Activated T-cell treated with anti-CD3 and anti-CD28 coated beads, Interleukin-2, amount 50 U/mL, for 4 hours (primary cell): ENCODE data around the gene AKAP6. TPM values are rescaled to one million over a fixed set of nuclear protein-coding genes. Genes with fewer than 3 reads are reported as not detected.

ENCODE experiments used
- ATAC-seq, 2 donors: fragments of 200-7000 bp; cut with Tn5 transposase; one replicate each; pipeline ENCODE4 v1.10.0; 2021
- DNase-seq: peaks from one replicate; pipeline ENCODE4 v3.0.0-alpha.2; 2020
- H3K27me3 Mint-ChIP-seq: one replicate; pipeline ENCODE4 v1.8.0; 2021; ENCODE audit warnings: low read depth, mixed read lengths
- H3K36me3 Mint-ChIP-seq: one replicate; pipeline ENCODE4 v1.8.0; 2022; ENCODE audit warnings: mixed read lengths; ENCODE audit not compliant: insufficient read depth
- H3K4me1 Mint-ChIP-seq: one replicate; pipeline ENCODE4 v1.8.0; 2021; ENCODE audit warnings: low read depth, mixed read lengths
- H3K4me3 Mint-ChIP-seq: one replicate; pipeline ENCODE4 v1.8.0; 2021; ENCODE audit warnings: mild to moderate bottlenecking, moderate library complexity, mixed read lengths
- H3K9me3 Mint-ChIP-seq: one replicate; pipeline ENCODE4 v1.8.0; 2021; ENCODE audit warnings: mixed read lengths
- total RNA-seq, 3 donors: library from RNA; stranded (reverse); gene quantifications; one replicate each; pipeline ENCODE4 v1.2.1, GENCODE V29; 2021

AKAP6 gene
- total RNA-seq, 3 donors from 2014 or later: 0.76 to 1.7 (median 1.3) TPM

DNA sequence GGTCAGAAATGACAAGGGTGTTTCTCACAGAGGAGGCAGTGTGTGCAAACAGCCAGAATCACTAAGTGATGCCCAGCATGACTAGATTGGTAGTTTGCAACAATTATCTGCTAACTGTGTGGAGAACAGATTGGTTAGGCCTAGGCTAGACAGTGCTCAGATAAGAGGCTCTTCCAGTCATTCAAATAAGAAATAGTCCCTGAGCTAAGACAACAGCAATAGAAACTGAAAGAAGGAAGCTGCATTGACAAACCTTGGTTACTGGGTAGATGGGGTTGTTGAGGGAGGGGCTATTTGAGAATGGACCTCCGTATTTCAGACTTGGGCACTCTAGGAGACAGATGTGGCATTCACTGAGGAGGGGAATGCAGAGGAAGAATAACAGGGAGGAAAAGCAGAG, 354.6 kb downstream of the AKAP6 start:
- H3K36me3 Mint-ChIP-seq: no peaks in the 10 kb centered on the region

DNA sequence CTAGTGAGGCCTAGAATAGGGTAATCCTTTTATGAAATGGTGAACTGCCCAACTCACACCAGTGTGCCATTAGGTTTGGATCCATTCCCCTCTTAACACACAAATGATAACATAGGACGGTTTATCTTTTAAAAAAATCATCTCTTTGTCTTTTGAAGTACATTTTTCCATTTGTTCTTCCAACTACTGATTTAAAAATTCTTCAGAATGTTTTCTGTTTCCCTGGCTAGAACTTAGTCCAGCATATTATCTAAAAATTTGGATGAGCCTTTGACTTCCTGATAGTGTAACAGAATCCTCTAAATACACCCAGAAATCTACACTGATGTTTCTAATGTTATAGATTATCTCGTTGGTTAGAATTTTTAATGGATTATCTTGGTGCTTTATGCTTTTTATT, 359.8 kb downstream of the AKAP6 start:
- H3K9me3 Mint-ChIP-seq: no peaks in the 10 kb centered on the region
- no peaks in the 10 kb centered on the region for H3K4me1 Mint-ChIP-seq

More for the DNA sequence above, 354.6 kb downstream of the AKAP6 start:
- Mint-ChIP-seq H3K4me3 (no peak overlapping the region), H3K9me3 (no peaks in the 10 kb centered on the region), H3K27me3 (no peaks in the 10 kb centered on the region), H3K4me1 (no peaks in the 10 kb centered on the region)
- no peak for DNase-seq
- ATAC-seq: no peak

DNA sequence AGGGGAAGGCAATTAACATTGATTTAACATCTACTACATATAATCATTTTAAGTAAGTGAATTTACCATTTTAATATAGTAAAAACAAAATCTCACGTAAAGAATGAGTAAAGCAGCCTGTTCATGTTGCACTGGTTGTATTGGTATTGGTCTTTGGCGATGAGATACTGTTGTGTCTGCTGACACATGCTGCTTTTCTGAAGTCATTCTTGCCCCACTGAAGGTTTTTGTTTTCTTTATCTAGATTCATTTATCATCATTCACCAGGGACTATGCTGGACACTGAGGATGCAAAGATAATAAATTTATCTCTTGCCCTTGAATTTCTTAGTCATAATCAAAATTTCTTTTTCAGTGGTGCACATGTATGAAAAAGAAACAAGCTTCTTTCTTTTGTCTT, 363.3 kb downstream of the AKAP6 start:
- Mint-ChIP-seq H3K9me3 (no peaks in the 10 kb centered on the region), H3K4me1 (no peaks in the 10 kb centered on the region), H3K4me3 (no peak overlapping the region), H3K36me3 (no peaks in the 10 kb centered on the region), H3K27me3 (no peaks in the 10 kb centered on the region)
- ATAC-seq (no peak), DNase-seq (no peak)

More for the DNA sequence above, 359.8 kb downstream of the AKAP6 start:
- DNase-seq (no peak), ATAC-seq (no peak)
- Mint-ChIP-seq H3K27me3 (no peaks in the 10 kb centered on the region), H3K4me3 (no peak overlapping the region), H3K36me3 (no peaks in the 10 kb centered on the region)

DNA sequence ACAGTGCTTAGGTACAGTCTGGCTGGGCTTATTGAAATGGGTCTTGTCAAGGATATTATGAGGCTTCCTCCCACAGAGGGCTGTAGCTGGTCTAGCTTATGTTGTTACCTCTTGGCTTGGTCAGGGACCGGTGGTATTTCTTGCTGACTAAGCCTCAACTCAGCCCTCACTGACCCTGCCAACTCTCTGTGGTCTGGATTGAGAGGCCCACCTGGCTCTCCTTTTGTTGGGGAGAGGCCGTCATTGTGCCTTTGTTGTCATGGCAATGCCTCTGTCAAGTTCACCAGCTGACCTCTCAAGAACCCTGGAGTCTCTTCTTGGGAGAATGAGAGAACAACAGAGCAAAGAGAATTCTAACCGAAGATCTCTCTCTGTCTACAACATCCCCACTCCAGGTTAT, 364.0 kb downstream of the AKAP6 start:
- no peaks in the 10 kb centered on the region for H3K27me3 Mint-ChIP-seq
- H3K4me3 Mint-ChIP-seq: no peak overlapping the region
- H3K9me3 Mint-ChIP-seq: no peaks in the 10 kb centered on the region
- no peak for ATAC-seq
- H3K4me1 Mint-ChIP-seq: no peaks in the 10 kb centered on the region
- H3K36me3 Mint-ChIP-seq: no peaks in the 10 kb centered on the region
- no peak for DNase-seq

DNA sequence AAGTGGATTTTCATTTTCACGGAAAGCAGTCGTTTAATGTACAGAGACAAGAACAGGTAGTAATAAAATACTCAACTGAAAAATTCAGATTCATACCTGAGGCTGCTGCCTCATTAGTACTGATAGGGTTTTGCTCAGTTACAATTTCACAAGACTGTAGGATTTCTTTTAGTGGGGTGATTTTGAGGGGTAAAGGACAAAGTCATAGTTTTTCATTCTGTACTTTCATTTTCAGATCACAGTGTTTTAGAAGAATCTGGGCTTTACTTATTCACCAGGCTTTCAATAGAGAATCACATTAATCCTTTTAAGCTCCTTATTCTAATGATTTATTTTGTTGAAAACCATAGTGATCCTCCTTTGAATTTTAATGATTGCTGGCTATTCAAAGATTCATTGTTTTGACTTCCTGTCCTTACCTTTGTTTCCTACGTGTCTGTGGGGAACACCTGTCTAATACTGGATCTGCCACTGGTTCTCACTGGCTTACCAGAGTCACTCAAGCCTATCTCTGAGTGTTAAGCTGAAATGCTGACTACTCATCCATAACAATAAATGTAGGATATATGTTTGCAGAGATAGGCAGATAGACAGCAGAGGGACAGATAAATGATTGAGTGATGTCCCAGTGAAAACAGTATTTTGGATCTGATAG, 365.8 kb downstream of the AKAP6 start:
- no peaks in the 10 kb centered on the region for H3K27me3 Mint-ChIP-seq
- H3K9me3 Mint-ChIP-seq: no peaks in the 10 kb centered on the region
- H3K4me3 Mint-ChIP-seq: no peak overlapping the region
- H3K36me3 Mint-ChIP-seq: no peaks in the 10 kb centered on the region
- no peak for ATAC-seq
- no peak for DNase-seq
- H3K4me1 Mint-ChIP-seq: no peaks in the 10 kb centered on the region

DNA sequence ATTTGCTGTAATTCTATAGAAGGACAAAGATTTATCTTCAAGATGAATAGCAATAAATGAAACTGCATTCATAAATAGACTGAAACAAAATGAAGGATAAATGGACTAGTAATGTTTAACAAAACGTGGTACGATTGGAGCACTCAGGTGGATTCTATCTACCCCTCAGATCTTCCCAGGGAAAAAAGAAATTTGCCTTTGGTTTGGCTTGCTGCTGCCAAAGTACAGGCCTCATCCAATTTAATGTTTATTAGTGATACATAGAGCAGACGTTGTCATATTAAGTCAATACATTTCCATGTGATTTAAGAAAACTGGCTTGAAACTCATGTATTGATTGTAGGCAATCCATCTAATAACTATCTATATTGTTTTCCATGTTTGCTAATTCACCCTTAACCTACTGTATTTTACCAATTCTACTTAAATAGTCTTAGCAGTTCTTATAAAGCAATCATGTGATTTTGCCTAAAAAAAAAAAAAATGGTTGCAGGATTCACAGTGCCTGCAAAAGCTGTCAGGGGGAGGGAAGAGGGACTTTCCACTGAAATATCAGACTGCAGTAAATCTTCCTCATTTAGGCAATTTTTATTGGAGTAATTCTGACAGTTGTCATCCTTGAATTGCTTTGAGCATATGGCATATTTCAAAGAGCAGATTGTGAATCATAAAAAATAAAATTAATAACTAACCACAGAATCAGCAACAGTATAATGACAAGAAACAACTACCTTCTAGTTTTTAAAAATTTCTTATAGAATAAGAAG, 367.4 kb downstream of the AKAP6 start:
- no peaks in the 10 kb centered on the region for H3K27me3 Mint-ChIP-seq
- no peaks in the 10 kb centered on the region for H3K9me3 Mint-ChIP-seq
- H3K36me3 Mint-ChIP-seq: no peaks in the 10 kb centered on the region
- no peaks in the 10 kb centered on the region for H3K4me1 Mint-ChIP-seq
- no peak overlapping the region for H3K4me3 Mint-ChIP-seq
- DNase-seq (no peak), ATAC-seq (no peak)

DNA sequence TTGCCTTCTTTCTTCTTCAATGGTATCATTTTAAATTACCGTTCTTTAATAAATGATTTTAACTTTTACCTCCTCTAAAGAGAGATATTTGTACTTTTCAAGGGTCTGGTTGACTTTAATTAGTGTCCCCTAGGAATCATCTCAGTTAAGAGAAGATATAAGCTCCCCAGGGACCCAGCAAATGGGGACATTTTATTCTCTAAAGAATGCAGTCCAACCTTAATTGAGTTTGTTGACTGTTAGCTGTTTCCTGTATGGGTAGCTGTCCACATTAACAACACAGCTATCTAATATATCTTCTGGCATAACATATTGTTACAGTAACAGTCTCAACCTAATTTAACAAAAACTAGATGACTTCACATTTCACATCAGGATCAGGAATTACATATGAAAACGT, 368.0 kb downstream of the AKAP6 start:
- Mint-ChIP-seq H3K4me1 (no peaks in the 10 kb centered on the region), H3K4me3 (no peak overlapping the region), H3K9me3 (no peaks in the 10 kb centered on the region), H3K27me3 (no peaks in the 10 kb centered on the region), H3K36me3 (no peaks in the 10 kb centered on the region)
- no peak for DNase-seq
- ATAC-seq: no peak

DNA sequence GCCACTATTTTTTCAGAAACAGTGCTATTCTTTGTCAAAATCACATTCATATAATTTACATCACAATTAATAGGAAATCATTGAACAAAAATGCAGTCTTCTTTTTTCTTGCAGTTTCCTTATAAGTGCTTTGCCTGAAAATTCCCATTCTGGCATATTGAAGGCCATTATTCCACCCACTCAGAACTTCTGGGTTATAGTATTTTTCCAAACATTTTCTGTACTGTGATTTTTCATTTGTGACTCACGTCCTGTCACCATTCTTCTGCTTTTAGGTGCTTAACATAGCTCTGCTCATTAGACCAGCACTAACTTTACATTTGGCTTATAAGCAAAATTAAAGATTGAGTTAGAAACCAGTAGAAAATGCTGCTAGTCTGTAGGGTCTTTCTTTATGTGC, 368.6 kb downstream of the AKAP6 start:
- Mint-ChIP-seq H3K36me3 (no peaks in the 10 kb centered on the region), H3K9me3 (no peaks in the 10 kb centered on the region), H3K4me1 (peaks cover 2% of the 10 kb centered on the region), H3K4me3 (no peak overlapping the region), H3K27me3 (no peaks in the 10 kb centered on the region)
- no peak for ATAC-seq
- DNase-seq: no peak

DNA sequence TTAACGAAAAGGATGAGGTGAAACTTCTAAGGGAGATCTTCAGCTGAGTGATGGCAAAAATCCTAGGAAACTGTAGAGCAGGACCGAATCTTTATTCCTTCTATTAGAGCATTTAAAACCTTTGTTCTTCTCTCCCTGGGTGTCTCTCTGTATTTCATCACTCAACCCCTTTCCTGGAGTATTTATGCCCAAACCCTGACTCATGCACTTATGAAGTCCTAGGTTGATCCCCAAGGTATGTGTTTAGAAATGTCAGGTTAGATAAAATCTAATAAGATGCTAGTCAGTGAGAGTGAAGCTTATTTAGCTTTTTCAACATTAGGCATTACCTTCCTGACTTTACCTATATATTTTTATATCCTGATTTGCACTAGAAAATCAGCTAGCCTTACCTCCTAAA, 369.7 kb downstream of the AKAP6 start:
- Mint-ChIP-seq H3K4me1 (peaks cover 5% of the 10 kb centered on the region), H3K9me3 (no peaks in the 10 kb centered on the region), H3K36me3 (no peaks in the 10 kb centered on the region), H3K4me3 (no peak overlapping the region), H3K27me3 (no peaks in the 10 kb centered on the region)
- ATAC-seq: no peak
- DNase-seq: no peak

DNA sequence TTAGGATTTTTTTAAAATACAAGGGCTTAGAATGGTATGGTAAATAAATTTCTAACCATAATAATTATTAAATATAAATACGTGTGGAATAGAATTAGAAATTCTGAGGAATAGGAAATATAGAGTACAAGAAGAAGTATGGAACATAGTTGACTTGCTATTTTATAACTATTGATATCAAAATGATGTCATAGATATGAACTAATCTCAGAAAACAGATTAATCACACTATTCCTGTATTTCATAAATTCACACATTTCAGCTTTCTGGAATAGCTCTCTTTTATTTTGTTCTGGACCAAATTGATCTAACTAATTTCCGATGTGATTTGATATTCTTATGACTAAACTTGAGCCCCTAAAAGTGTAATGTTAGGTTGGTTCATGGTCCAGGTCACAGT, 372.4 kb downstream of the AKAP6 start:
- Mint-ChIP-seq H3K36me3 (no peaks in the 10 kb centered on the region), H3K27me3 (no peaks in the 10 kb centered on the region), H3K4me3 (no peak overlapping the region), H3K9me3 (no peaks in the 10 kb centered on the region), H3K4me1 (peaks cover 5% of the 10 kb centered on the region)
- DNase-seq (no peak), ATAC-seq (no peak)

DNA sequence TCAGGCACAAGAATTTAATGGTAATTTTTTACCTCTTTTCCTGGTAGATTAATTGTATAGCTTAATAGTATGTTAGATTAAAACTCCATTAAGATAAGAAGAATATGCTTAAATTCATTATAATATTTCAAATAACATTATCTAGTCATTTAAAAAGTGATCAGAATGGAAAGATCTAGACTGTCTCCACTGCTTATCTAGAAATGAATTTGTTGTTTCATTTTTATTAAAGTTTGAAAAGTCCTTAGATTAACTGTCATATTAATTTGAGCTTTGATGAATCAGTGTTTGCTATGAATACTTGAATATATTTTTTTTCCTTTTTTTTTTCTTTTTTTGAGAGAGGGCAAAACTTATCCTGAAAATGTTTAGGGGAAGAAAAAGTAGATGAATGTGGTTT, 373.0 kb downstream of the AKAP6 start:
- Mint-ChIP-seq H3K9me3 (no peaks in the 10 kb centered on the region), H3K4me3 (no peak overlapping the region), H3K36me3 (no peaks in the 10 kb centered on the region), H3K27me3 (no peaks in the 10 kb centered on the region), H3K4me1 (peaks cover 5% of the 10 kb centered on the region)
- DNase-seq (no peak), ATAC-seq (no peak)

DNA sequence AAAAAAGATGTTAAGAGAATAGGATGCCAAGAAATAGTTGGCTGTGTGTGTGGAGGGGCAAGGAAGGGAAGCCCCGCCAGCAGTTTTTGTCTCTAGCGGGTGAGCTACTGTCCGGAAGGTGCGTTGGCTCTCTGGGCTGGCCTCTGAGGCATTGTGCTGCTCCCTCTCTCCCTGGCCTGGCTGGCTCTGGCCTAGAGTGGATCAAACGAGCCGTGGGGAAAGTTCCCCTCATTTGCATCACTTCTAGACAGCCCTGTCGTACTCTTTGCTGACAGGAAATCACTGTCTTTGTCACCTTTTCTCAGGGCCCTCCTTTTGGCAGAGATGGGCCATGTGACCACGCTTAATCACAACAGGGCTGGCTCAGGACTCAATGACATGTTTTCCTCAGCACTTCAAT, 373.5 kb downstream of the AKAP6 start:
- DNase-seq (no peak), ATAC-seq (peak; percentile 71 to 80)
- Mint-ChIP-seq H3K4me3 (no peak overlapping the region), H3K27me3 (no peaks in the 10 kb centered on the region), H3K9me3 (no peaks in the 10 kb centered on the region), H3K36me3 (no peaks in the 10 kb centered on the region), H3K4me1 (peaks cover 5% of the 10 kb centered on the region)

DNA sequence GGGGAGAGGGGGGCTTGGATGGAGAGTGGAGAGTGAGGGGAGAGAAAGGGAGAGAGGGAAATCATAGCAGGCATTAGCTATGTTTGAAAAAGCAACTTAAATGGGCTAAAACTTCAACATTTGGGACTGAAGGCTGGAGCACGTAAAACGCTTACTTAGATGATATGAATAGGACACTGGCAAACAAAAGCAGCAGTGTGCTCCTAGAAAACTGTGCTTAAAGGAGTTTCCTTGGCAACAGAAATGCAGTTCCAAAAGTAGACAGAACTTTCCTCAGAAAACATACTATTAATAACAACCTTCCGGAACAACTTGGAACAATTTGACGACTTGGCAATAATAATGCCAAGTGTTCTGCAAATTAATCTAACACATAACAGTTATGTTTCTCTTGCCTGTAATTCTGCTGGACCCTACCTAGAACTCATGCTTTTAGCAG, 374.1 kb downstream of the AKAP6 start:
- Mint-ChIP-seq H3K36me3 (no peaks in the 10 kb centered on the region), H3K27me3 (no peaks in the 10 kb centered on the region), H3K4me1 (peaks cover 5% of the 10 kb centered on the region), H3K9me3 (no peaks in the 10 kb centered on the region), H3K4me3 (no peak overlapping the region)
- ATAC-seq (no peak), DNase-seq (no peak)

DNA sequence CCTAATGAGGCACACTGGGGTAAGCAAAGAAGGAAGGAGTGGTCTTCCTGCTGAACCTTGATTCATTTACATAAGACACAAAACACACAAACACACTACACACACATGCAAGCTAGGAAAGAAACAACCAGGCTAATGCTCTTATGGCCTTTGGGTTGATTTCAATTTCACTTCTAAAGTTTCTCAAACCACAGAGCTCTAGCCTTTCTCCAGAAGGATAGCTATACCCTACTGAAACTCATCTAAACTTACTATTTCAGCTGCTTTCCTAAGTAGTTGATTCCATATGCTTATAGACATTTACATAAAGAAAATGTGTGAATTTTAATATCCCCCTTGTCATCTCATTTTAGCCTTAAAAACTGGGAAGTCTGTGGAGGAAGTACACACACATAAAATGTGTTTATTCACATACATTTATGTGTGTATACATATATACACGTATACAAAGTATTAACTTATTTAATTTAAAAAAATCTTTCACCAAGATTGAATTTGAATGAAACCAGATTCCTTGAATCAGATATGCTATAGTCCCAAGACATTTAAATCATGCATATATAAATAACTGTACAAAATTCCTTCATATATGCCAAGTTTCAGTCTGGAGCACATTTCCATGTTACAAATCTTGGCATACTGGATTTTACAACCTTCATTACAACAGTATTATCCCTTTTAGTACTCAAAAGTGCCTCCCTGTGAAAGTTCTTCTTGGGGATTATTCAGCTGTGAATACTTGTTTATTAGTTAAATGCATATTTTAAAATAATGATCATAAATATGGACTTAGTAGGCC, 377.8 kb downstream of the AKAP6 start:
- ATAC-seq (no peak), DNase-seq (no peak)
- Mint-ChIP-seq H3K9me3 (no peaks in the 10 kb centered on the region), H3K4me1 (peaks cover 5% of the 10 kb centered on the region), H3K4me3 (no peak overlapping the region), H3K36me3 (no peaks in the 10 kb centered on the region), H3K27me3 (no peaks in the 10 kb centered on the region)
